ENCODE measurements around the gene KLHL6. TPM values are rescaled to one million over a fixed set of nuclear protein-coding genes. Genes with fewer than 3 reads are reported as not detected.

The KLHL6 gene
- total RNA-seq, 1 donor from 2014 or later, result 36.7 TPM

GRCh38 chr3:183553334-183554026 is 2.0 kb downstream of the KLHL6 start:
- H3K27ac ChIP-seq, result peak overlapping the region; percentile 20
- DNase-seq (no peak), ATAC-seq (no peak)
- H3K27me3 ChIP-seq (ENCODE audit: low read depth), result no peaks in the 10 kb centered on the region
- no peaks in the 10 kb centered on the region for H3K36me3 ChIP-seq
- no peaks in the 10 kb centered on the region for H3K9me3 ChIP-seq
- intact Hi-C loops (cut with DNase I), result no loop called here
- no peak for TF ChIP-seq CTCF (IDR thresholded peaks at IDR 0.05)
- peak overlapping the region; percentile 52 for H3K4me3 ChIP-seq
- H3K4me1 ChIP-seq, result peaks cover 16% of the 10 kb centered on the region

GRCh38 chr3:183551930-183552329 is 3.6 kb downstream of the KLHL6 start:
- Histone ChIP-seq H3K4me1 (peaks cover 25% of the 10 kb centered on the region), H3K4me3 (peak overlapping the region; percentile 7), H3K9me3 (no peaks in the 10 kb centered on the region), H3K27me3 (ENCODE audit: low read depth) (no peaks in the 10 kb centered on the region), H3K36me3 (no peaks in the 10 kb centered on the region), H3K27ac (no peak overlapping the region)
- ATAC-seq, result no peak
- no peak for DNase-seq
- intact Hi-C loops (cut with DNase I), result no loop called here
- no peak for TF ChIP-seq CTCF (IDR thresholded peaks at IDR 0.05)

DNA sequence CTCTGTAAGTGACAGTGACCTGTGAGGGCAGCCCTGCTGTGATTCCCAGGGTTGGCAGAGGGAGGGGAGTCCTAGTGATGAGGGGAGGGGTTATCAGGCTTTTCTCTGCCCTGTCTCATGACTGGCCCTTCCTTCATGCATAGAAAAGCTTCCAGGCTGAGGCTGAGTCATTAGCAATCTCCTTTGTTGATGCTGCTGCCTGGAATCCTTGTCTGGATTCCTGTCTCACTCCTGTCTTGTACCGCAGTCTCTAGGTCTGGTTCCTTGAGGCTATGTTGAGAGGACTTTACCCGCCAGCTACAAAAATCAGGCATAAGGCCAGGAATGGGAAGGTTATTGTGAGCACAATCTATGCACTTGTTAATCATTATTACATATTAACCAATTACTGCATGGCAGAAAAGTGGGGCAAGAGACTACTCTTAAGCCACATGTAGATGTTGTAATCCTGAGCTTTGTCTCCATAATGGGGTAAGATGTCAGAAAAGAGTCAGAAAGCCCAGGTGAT is 7.2 kb downstream of the KLHL6 start:
- DNase-seq, result no peak
- TF ChIP-seq CTCF (IDR thresholded peaks at IDR 0.05), result no peak
- ATAC-seq, result peak; percentile 36 to 51
- H3K9me3 ChIP-seq, result no peaks in the 10 kb centered on the region
- no peak overlapping the region for H3K27ac ChIP-seq
- peaks cover 27% of the 10 kb centered on the region for H3K4me1 ChIP-seq
- no peaks in the 10 kb centered on the region for H3K27me3 ChIP-seq (ENCODE audit: low read depth)
- H3K4me3 ChIP-seq, result no peak overlapping the region
- H3K36me3 ChIP-seq, result no peaks in the 10 kb centered on the region
- intact Hi-C loops (cut with DNase I), result no loop called here

DNA sequence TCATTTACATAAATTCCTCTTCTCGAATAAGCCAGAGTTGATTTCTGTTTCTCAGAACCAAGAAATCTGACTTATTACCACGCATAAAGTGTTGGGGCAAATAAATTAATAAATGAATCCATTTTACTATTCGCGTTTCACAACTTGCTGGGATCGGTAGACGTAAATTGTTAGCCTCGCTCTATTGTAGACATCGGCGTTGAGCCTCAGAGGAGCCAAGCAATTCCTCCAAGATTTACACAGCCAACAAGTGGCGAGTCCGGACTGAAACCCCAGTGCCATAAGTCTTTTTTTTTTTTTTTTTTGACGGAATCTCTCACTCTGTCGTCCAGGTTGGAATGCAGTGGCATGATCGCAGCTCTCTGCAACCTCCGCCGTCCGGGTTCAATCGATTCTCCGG is 8.9 kb downstream of the KLHL6 start:
- H3K4me3 ChIP-seq, result no peak overlapping the region
- H3K4me1 ChIP-seq, result peaks cover 30% of the 10 kb centered on the region
- no peaks in the 10 kb centered on the region for H3K36me3 ChIP-seq
- TF ChIP-seq CTCF (IDR thresholded peaks at IDR 0.05), result no peak
- H3K27me3 ChIP-seq (ENCODE audit: low read depth), result no peaks in the 10 kb centered on the region
- H3K9me3 ChIP-seq, result no peaks in the 10 kb centered on the region
- no peak for DNase-seq
- ATAC-seq, result no peak
- H3K27ac ChIP-seq, result no peak overlapping the region
- intact Hi-C loops (cut with DNase I), result no loop called here

- peaks cover 39% of the 10 kb centered on the region for H3K4me1 ChIP-seq
- H3K27me3 ChIP-seq (ENCODE audit: low read depth), result no peaks in the 10 kb centered on the region
- no peaks in the 10 kb centered on the region for H3K36me3 ChIP-seq
- no peak for ATAC-seq
- no peak for TF ChIP-seq CTCF (IDR thresholded peaks at IDR 0.05)
- no peak for DNase-seq
- intact Hi-C loops (cut with DNase I), result no loop called here
- no peak overlapping the region for H3K27ac ChIP-seq
- H3K4me3 ChIP-seq, result no peak overlapping the region
- H3K9me3 ChIP-seq, result no peaks in the 10 kb centered on the region
These were observed 9.8 kb downstream of the KLHL6 start for GRCh38 chr3:183545708-183546107.

All from lower lobe of right lung (tissue), 2 donors.